ENCODE results near the gene CRB1.
A peak's percentile ranks its signal among the peaks of the same experiment; 100 is the strongest.

Gene CRB1

GRCh38 chr1:197287863-197288262 lies 19.8 kb downstream of the CRB1 start:
- TF ChIP-seq, protein P1, sequence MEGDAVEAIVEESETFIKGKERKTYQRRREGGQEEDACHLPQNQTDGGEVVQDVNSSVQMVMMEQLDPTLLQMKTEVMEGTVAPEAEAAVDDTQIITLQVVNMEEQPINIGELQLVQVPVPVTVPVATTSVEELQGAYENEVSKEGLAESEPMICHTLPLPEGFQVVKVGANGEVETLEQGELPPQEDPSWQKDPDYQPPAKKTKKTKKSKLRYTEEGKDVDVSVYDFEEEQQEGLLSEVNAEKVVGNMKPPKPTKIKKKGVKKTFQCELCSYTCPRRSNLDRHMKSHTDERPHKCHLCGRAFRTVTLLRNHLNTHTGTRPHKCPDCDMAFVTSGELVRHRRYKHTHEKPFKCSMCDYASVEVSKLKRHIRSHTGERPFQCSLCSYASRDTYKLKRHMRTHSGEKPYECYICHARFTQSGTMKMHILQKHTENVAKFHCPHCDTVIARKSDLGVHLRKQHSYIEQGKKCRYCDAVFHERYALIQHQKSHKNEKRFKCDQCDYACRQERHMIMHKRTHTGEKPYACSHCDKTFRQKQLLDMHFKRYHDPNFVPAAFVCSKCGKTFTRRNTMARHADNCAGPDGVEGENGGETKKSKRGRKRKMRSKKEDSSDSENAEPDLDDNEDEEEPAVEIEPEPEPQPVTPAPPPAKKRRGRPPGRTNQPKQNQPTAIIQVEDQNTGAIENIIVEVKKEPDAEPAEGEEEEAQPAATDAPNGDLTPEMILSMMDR (IDR thresholded peaks at IDR 0.05; ENCODE audit: insufficient read depth, missing control alignments): no peak
- no peak for DNase-seq (ENCODE audit: insufficient read length, low spot score)
- no peak for FAIRE-seq

DNA sequence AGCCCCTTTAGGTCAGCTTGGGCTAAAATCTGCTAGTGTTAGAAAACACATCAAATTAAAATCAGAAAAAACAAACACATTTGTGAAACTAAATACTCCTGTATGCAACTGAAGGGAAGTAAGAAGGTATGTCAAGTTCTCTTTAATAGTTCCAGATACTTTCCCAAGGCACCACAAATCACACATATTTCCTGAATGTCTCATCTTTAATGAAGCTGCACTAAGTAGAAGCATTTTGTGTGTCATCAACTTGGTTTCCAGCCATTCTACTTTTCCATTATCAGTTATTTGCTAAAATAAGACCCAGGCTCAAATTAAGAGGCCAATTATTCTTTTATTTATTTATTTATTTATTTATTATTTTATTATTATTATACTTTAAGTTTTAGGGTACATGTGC lies 34.7 kb downstream of the CRB1 start:
- FAIRE-seq (no peak), DNase-seq (ENCODE audit: insufficient read length, low spot score) (no peak)
- TF ChIP-seq, protein P1 (IDR thresholded peaks at IDR 0.05; ENCODE audit: insufficient read depth, missing control alignments): no peak

GRCh38 chr1:197303463-197303862 lies 35.4 kb downstream of the CRB1 start:
- FAIRE-seq (peak; percentile 71), DNase-seq (ENCODE audit: insufficient read length, low spot score) (no peak)
- TF ChIP-seq, protein P1 (IDR thresholded peaks at IDR 0.05; ENCODE audit: insufficient read depth, missing control alignments): no peak

DNA sequence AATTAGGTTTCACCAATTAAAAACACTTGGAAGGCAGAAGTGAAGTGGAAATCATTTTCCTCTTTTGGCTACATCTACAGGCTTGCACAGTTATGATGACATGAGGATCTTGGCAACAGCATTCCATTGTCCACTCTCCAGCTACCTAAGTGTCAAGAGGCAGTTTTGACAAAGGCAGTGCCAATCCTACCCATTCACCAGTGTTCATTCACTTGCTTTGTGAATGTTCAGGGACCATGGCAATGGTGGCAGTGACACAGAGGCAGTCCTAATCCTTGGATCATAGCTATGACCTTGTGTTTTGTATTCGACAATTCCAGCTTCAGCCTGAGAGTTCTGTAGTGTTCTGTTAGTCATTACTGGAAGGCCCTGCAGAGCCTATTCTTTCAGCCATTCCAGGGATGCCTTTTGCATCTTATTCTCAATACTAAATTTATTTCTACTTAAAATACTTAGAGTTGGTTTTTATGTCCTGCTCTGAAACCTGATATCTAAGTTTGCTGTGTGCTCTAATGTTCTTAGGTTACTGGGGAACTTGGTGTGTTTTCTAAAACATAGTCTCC lies 36.7 kb downstream of the CRB1 start:
- DNase-seq (ENCODE audit: insufficient read length, low spot score) (no peak), FAIRE-seq (peak; percentile 38)
- TF ChIP-seq, protein P1 (IDR thresholded peaks at IDR 0.05; ENCODE audit: insufficient read depth, missing control alignments): no peak

- DNase-seq (ENCODE audit: insufficient read length, low spot score) (no peak), FAIRE-seq (no peak)
- TF ChIP-seq, protein P1 (IDR thresholded peaks at IDR 0.05; ENCODE audit: insufficient read depth, missing control alignments): no peak
Observed at GRCh38 chr1:197305925-197306324, 37.9 kb downstream of the CRB1 start.

DNA sequence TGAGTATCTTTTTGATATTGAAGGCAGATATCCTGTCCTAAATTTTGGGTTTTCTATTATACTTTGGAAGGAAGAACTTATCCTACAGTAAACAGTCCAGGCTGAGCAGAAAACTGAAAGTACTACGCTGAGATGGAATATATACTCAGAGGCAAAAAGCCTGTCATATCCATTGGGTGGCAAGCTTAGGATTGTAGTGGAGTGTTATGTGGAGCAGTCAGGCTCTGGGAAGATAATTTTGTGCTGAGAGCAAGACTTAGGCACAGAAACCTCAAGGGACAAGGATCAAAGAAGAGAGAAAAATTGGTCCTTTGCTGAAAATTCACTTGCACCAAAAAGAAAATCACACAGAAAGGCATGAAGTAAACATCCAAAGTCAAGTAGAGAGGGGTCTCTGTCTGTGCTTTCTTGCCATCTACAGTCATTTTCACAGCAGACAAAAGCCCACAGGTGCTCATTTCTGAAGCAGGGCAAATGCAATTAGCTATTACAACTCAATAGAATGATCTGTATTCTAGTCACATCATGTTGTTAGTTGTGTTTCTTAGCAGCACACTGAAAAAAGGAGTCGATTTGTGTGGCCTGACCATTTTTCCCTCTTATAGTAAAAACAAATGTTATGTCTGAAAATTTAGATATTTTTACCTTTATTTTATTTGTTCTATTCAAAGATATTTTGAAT lies 38.5 kb downstream of the CRB1 start:
- DNase-seq (ENCODE audit: insufficient read length, low spot score) (no peak), FAIRE-seq (peak; percentile 89)
- TF ChIP-seq, protein P1 (IDR thresholded peaks at IDR 0.05; ENCODE audit: insufficient read depth, missing control alignments): no peak

DNA sequence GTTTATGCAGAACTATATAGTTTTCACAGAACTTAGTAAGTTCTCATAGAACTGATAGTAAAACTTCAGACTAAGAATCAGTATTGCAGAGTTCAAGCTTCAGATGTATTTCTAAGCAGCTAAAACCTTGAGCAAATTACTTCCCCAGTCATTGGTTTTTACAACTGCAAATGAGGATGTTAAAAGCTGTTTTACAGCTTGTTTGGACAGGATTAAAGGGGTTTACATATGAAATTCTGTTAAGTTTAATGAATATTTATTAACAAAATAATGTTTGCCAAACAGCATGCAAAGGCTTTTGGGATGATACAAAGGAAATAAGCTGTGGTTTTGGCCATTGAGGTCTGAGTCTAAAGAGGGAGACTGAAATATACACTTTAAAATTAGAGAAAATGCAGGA lies 39.1 kb downstream of the CRB1 start:
- TF ChIP-seq, protein P1 (IDR thresholded peaks at IDR 0.05; ENCODE audit: insufficient read depth, missing control alignments): no peak
- DNase-seq (ENCODE audit: insufficient read length, low spot score) (no peak), FAIRE-seq (no peak)

Measured in D721Med (cell line).